Adrenal gland (tissue), 12 donors: ENCODE results near the gene ADAM15. TPM values are rescaled to one million over a fixed set of nuclear protein-coding genes. Genes with fewer than 3 reads are reported as not detected.

Experiments
- DNase-seq, 7 donors: peaks; one replicate each; pipeline ENCODE4 v3.0.0-alpha.2; 2019 to 2020
- H3K27ac ChIP-seq, 5 donors: fragments of 200-600 bp; sonication (generic) in 4 of 5; 1 replicate in 3 of 5; 2 replicates in 2 of 5; pipeline versions ENCODE4 v1.5.1 to v1.8.0; 2016 to 2020; ENCODE audit warnings: mild to moderate bottlenecking in 1 of 5
- H3K27me3 ChIP-seq: fragments of 200-600 bp; 2 replicates; pipeline ENCODE4 v1.8.0; 2021
- H3K36me3 ChIP-seq, 2 donors: fragments of 200-600 bp; replicated peaks in 1 of 2; 1 replicate in 1 of 2; 2 replicates in 1 of 2; pipeline versions ENCODE4 v1.5.1 to v1.8.0; 2018 to 2022
- H3K4me1 ChIP-seq, 2 donors: fragments of 200-600 bp; replicated peaks in 1 of 2; 1 replicate in 1 of 2; 2 replicates in 1 of 2; pipeline versions ENCODE4 v1.5.1 to v1.8.0; 2018 to 2021
- H3K4me3 ChIP-seq, 4 donors: fragments of 200-600 bp; sonication (generic) in 3 of 4; one replicate each; pipeline ENCODE4 v1.5.1; 2016 to 2018
- H3K9me3 ChIP-seq, 3 donors: fragments of 200-600 bp; sonication (generic) in 1 of 3; replicated peaks in 1 of 3; 1 replicate in 2 of 3; 2 replicates in 1 of 3; pipeline versions ENCODE4 v1.5.1 to v1.8.0; 2016 to 2021
- CTCF ChIP-seq, 6 experiments: fragments of 450-650 bp in 4 of 6; fragments of 200-600 bp in 2 of 6; sonication (generic) in 1 of 6; IDR thresholded peaks; 1 replicate in 5 of 6; 2 replicates in 1 of 6; pipeline versions ENCODE4 v1.5.1 to v1.8.0; 2016 to 2021; ENCODE audit warnings: antibody characterized with exemption in 6 of 6, mild to moderate bottlenecking in 2 of 6, moderate library complexity in 1 of 6
- POLR2A ChIP-seq, 2 donors: fragments of 450-650 bp; IDR thresholded peaks; one replicate each; pipeline ENCODE4 v1.6.1; 2017; ENCODE audit warnings: antibody characterized with exemption in 2 of 2, mild to moderate bottlenecking in 2 of 2, moderate library complexity in 1 of 2
- WGBS, 4 donors: extraction: QIAGEN DNeasy Blood & Tissue Kit in 2 of 4; methylation state at CpG; one replicate each; pipeline versions ENCODE4 v1.1.5 to v1.1.7; 2013 to 2017; 5-methylcytosine and 5-hydroxymethylcytosine counted together
- intact Hi-C, 2 donors: fragments of 100-400 bp; cut with DNase I; formaldehyde crosslinking; loops; one replicate each; pipeline versions ENCODE4 v1.14.1 to v1.15.0; 2022 to 2023
- polyA plus RNA-seq, 3 donors: library from polyadenylated mRNA; stranded (reverse); fragments of 200-250 nt in 2 of 3; fragments of 350-450 nt in 1 of 3; fragmentation: Illumina TruSeq in 1 of 3; extraction: RNeasy Lipid Tissue Mini Kit (QIAGEN cat#74804) in 1 of 3; gene quantifications; one replicate each; pipeline ENCODE4 v1.2.3, GENCODE V29; 2013 to 2014
- total RNA-seq, 9 donors: library from RNA; depleted of rRNA in 4 of 9; stranded (reverse); fragments of >200 nt in 4 of 9; fragments of 120-200 nt in 1 of 9; fragmentation: NEBNext Ultra II Directional in 1 of 9; extraction: Animal tissue kit (Norgen Biotek cat#: 25700) in 1 of 9; gene quantifications; one replicate each; pipeline versions ENCODE4 v1.1.0 to v1.2.4, GENCODE V29; 2013 to 2023
- donor health status: healthy with polysubstance abuse.
- donor health status: Bipolar disorder and iron deficiency.
- donor health status: DM: yes; HTN: yes; CAD: no.
- donor health status: DM: no; HTN: no; CAD: no.
- donor health status: DM: no; HTN: no; CAD: no.
- donor health status: DM: yes; HTN: yes; CAD: no.

ADAM15 gene
- total and polyA plus RNA-seq, 12 donors: 11.6 to 269 (median 59.3) TPM

- Histone ChIP-seq H3K9me3 (no peaks in the 10 kb centered on the region), H3K4me1 (peaks cover 11 to 40% of the 10 kb centered on the region in 2 donors), H3K27ac (peak overlapping the region; percentile 10 to 94 (median 78)), H3K27me3 (no peaks in the 10 kb centered on the region), H3K36me3 (no peaks in the 10 kb centered on the region), H3K4me3 (peak overlapping the region in 3 of 4 donors; percentile 63 to 89 (median 74))
- DNase-seq: peak in 4 of 7 donors; percentile 42 to 62 (median 52)
- no peak for TF ChIP-seq CTCF (IDR thresholded peaks at IDR 0.05)
- no peak for TF ChIP-seq POLR2A (IDR thresholded peaks at IDR 0.05)
- intact Hi-C loops: loop anchor here in 1 of 2 donors (5.0 kb wide), 1 partner anchor 157 kb away; no protein-coding TSS in a partner anchor
- WGBS, 4 donors: 5 to 11% (median 6%) methylated on average over 7 to 14 of the region's 14 CpGs
Measured at GRCh38 chr1:155064111-155064831, 13.2 kb downstream of the ADAM15 start.

GRCh38 chr1:155064832-155065429 lies 13.8 kb downstream of the ADAM15 start:
- DNase-seq: peak in 5 of 7 donors; percentile 31 to 55 (median 53)
- peak overlapping the region in 1 of 4 donors; percentile 89 for H3K4me3 ChIP-seq
- intact Hi-C loops: loop anchor here in 1 of 2 donors (5.0 kb wide), 1 partner anchor 158 kb away; no protein-coding TSS in a partner anchor
- peak overlapping the region; percentile 10 to 94 (median 78) for H3K27ac ChIP-seq
- peaks cover 11 to 46% of the 10 kb centered on the region in 2 donors for H3K4me1 ChIP-seq
- H3K9me3 ChIP-seq: no peaks in the 10 kb centered on the region
- no peaks in the 10 kb centered on the region for H3K27me3 ChIP-seq
- TF ChIP-seq CTCF (IDR thresholded peaks at IDR 0.05) (no peak), POLR2A (IDR thresholded peaks at IDR 0.05) (peak in 1 of 2 donors; percentile 46)
- no peaks in the 10 kb centered on the region for H3K36me3 ChIP-seq
- WGBS, 4 donors: 35 to 56% (median 45%) methylated on average over 5 of the region's 5 CpGs

- TF ChIP-seq CTCF (IDR thresholded peaks at IDR 0.05): no peak
- TF ChIP-seq POLR2A (IDR thresholded peaks at IDR 0.05): no peak
- intact Hi-C loops: no loop called here
- Histone ChIP-seq H3K4me1 (peaks cover 24 to 56% of the 10 kb centered on the region in 2 donors), H3K36me3 (no peaks in the 10 kb centered on the region), H3K27ac (no peak overlapping the region), H3K4me3 (no peak overlapping the region), H3K27me3 (no peaks in the 10 kb centered on the region), H3K9me3 (no peaks in the 10 kb centered on the region)
- 80 to 92% (median 87%) methylated on average over 3 to 8 of the region's 8 CpGs for WGBS, 4 donors
- DNase-seq: no peak
Measured at GRCh38 chr1:155066777-155067176, 15.7 kb downstream of the ADAM15 start.

- peaks cover 13 to 40% of the 10 kb centered on the region in 2 donors for H3K4me1 ChIP-seq
- 82 to 90% (median 90%) methylated on average over 3 of the region's 3 CpGs for WGBS, 4 donors
- TF ChIP-seq POLR2A (IDR thresholded peaks at IDR 0.05) (no peak), CTCF (IDR thresholded peaks at IDR 0.05) (no peak)
- DNase-seq: no peak
- H3K27me3 ChIP-seq: no peaks in the 10 kb centered on the region
- H3K36me3 ChIP-seq: no peaks in the 10 kb centered on the region
- H3K9me3 ChIP-seq: no peaks in the 10 kb centered on the region
- intact Hi-C loops: no loop called here
- no peak overlapping the region for H3K4me3 ChIP-seq
- H3K27ac ChIP-seq: peak overlapping the region in 1 of 5 donors; percentile 80
Measured at GRCh38 chr1:155068599-155068998, 17.5 kb downstream of the ADAM15 start.
